GM12875 (cell line): ENCODE data around the gene DUSP2.

ENCODE experiments used
- H3K4me3 ChIP-seq: one replicate; pipeline ENCODE4 v1.5.1; 2011; ENCODE audit warnings: low read depth, low read length, control low read depth
- TF ChIP-seq, protein P1 (sequence below): IDR thresholded peaks from 2 replicates; pipeline ENCODE4 v1.5.1; 2011; ENCODE audit warnings: low read depth, mild to moderate bottlenecking, control low read depth, inconsistent platforms, low read length, moderate library complexity, borderline replicate concordance; ENCODE audit not compliant: insufficient read depth

Gene DUSP2

DNA sequence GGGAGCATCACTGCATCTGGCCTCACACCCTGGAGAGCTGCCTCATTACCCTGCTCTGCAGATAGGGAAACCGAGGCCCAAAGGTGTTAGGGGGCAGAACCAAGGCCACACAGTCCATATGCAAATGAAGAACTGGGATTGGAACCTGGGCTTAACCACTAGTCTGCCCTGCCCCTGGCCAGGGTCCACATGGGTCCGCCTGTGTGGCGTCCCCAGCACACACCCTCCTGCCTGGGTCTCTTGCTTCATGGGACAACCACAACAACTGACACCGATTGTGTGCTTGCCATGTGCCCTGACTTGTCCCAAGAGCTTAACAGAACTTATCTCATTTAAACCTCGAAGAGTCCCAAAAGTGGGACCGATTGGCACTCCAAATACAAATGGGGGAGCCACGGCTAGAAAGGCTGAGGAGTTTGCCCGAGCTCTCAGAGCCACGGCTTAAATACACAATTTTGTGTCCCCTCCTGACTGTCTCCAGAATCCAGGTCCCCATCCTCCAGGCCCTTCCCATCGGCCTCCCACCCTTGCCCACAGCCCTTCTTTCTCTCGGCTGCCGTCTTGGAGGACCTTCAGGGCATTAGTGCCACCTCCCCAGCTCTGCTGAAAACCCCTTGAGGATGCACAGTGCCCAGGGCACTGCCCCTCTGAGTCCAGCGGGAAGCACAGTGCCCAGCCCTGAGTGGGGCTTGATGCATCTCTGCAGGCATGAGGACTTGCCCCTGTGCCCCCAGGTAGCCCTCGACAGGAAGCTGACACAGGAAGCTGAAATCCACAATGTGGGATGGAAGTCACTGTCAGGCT, 5.8 kb upstream of the DUSP2 start:
- H3K4me3 ChIP-seq, result no peak overlapping the region
- TF ChIP-seq, protein P1, sequence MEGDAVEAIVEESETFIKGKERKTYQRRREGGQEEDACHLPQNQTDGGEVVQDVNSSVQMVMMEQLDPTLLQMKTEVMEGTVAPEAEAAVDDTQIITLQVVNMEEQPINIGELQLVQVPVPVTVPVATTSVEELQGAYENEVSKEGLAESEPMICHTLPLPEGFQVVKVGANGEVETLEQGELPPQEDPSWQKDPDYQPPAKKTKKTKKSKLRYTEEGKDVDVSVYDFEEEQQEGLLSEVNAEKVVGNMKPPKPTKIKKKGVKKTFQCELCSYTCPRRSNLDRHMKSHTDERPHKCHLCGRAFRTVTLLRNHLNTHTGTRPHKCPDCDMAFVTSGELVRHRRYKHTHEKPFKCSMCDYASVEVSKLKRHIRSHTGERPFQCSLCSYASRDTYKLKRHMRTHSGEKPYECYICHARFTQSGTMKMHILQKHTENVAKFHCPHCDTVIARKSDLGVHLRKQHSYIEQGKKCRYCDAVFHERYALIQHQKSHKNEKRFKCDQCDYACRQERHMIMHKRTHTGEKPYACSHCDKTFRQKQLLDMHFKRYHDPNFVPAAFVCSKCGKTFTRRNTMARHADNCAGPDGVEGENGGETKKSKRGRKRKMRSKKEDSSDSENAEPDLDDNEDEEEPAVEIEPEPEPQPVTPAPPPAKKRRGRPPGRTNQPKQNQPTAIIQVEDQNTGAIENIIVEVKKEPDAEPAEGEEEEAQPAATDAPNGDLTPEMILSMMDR, result no peak

DNA sequence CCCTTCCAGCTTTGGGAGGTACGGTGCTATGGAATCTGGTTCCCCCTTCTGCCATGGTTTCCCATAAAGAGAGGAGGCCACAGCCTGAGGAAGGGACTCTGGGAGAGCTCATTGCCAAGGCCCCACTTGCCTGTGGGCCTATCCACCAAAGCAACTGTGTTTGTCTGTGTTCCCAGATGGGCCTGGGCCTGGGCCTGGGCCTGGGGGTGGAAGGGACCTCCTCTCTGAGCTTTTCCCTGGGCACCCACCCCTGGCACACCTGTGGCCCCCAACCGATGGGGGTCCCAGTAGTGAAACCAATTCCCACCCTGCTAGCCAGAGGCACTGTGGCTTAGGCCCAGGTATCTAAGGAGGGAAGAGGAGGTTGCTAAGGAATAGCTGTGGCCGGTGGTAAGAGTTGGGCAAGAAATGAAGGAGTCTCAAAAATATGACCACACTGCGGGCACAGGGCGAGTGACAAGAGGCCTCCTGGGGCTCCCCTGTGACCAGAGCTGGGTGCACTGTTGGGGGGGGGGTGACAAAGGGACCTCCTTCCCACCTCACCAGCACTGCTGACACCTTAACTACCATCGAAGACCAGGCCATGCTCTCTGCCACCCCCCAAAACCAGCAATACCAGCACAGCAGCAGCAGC, 4.9 kb upstream of the DUSP2 start:
- H3K4me3 ChIP-seq, result no peak overlapping the region
- TF ChIP-seq, protein P1, result no peak

DNA sequence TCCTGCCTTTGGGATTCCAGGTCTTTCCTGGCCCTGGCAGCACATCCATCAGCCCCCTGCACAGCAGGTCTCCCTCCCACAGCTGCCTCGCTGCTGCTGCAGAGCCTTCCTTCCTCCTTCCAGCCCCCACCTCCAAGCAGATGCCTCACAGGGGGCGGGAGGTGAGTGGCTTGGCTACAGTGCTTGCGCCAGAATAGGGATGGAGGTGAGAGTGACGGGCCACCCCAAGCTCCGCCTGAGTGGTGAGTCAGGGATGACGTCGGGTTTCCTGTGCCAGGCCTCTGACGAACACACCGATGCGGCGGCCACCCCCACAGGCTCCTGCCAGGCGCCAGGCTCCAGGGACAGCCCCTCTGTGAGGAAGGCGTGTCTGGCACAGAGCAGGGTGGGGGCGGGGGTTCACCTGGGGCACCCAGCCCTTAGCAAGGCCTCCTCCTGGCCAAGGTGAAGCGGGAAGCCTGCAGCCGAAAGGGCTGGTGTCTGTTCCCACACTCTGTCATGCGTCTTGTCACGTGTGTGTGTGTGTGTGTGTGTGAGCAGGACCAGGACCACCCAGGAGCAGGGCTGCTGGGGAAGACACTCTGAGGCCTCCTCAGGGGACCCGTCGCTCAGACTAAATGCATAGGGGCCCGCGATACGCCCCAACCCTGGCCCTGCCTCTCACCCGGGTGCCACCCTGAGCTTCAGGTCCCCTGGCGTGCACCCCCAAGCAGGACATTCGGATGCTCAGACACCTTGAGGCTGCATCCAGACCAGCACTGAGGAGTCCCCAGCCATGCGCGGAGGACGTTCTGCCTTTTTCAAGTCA, 3.4 kb upstream of the DUSP2 start:
- TF ChIP-seq, protein P1, result no peak
- no peak overlapping the region for H3K4me3 ChIP-seq

DNA sequence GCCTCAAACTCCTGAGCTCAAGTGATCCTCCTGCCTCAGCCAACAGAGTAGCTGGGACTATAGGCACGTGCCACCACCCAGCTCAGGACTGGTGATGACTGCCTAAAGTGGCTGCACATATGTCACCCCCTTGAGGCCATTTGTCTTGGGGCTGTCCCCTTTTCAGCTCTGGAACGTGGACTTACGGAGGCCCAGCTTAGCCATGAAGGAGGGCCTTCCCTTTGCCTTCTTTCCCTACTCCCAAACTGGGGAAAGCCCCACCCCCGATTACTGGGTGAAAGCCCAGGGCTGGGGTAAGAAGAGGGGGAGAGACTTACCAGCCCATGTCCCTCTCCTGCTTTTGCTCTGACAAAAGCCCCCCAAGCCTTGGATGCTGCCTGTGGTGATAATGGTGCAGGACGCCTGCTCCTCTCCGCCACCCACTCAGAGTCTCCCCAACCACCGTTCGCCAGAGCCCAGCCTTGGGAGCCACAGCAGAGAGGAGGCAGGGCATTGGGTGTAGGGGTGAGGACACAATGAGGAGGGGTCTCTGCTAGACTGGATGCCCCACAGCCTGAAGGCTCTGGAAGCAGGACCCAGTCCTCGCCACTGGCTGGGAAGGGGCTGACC, 2.5 kb upstream of the DUSP2 start:
- peak overlapping the region; percentile 7 for H3K4me3 ChIP-seq
- TF ChIP-seq, protein P1, result no peak

DNA sequence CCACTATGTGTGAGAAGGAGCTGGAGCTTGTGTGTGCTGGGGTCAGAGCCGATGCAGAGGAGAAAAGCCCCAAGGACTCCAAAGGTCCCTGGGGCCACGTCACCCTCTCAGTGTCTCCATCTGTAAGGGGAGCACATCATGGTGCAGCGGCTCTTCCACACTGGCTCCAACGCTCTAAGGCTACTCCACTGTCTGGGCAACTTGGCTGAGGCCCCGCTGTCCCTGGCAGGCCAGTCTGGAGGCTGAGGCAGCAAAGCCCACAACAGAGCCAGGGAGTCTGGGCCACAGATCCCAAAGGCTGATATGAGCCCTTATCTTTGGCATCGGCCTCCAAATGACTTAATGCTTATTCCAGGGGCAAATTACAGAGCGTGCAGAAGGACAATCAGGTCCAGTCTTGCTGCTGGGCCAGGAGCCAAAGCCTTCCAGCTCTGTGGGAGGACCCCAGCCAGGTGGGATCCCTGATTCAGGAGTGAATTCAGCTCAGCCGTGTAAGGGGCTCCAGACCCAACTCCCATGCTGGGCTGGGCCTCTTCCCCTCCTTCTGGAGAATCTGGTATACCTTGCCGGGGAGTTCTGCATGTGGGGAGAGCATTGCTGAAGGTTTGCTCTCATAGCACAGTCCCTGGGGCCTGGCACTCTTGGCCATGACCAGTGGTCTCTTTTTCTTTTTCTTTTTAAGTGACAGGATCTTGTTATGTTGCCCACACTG, 1.8 kb upstream of the DUSP2 start:
- peak overlapping the region; percentile 95 for H3K4me3 ChIP-seq
- TF ChIP-seq, protein P1, result no peak

DNA sequence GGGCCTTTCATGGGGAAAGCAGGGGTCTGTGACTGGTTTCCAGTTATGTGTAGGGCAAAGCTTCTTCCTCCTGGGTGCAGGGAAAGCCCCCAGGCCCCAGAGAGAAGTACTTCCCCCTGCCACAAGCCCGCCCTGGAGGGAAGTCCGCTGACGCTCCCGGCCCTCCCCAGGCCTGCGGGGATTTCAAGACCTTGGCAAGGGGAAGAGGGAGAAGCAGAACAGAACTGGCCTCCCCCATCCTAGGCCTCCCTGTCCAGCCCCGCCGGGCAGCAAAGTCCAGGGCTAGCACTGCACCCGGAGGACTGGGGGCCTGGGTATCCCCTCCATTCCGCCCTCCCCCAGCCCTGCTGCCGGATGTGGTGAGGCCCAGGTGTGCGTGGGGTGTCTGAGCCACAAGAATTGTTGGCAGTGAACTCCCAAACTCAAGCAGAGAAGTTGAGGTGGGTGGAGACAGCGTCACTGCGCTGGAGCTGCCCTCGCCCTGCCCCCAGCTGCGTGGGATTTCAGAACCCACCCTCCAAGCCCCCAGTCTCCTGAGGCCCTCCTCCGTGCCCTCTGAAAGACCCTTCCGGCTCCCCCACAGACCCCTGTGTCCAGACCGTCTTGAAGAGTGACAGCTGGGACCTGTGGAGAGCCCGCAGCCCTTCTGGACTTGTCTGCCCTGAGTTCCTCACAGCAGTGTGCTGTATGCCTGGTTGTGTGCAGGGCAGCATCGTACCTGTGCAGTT, 1.1 kb upstream of the DUSP2 start:
- TF ChIP-seq, protein P1, result no peak
- peak overlapping the region; percentile 95 for H3K4me3 ChIP-seq
